H9 (cell line): ENCODE data around the gene AP3B2. TPM values are rescaled to one million over a fixed set of nuclear protein-coding genes. Genes with fewer than 3 reads are reported as not detected.

Experiments
- DNase-seq: peaks from one replicate; pipeline ENCODE4 v3.0.0-alpha.2; 2017
- H2AFZ ChIP-seq: one replicate; pipeline ENCODE4 v1.6.1; 2013; ENCODE audit warnings: mild to moderate bottlenecking, low read length, control low read depth, moderate library complexity
- H2AK5ac ChIP-seq: 2 replicates; pipeline ENCODE4 v1.6.1; 2013; ENCODE audit warnings: low read length, control low read depth, mixed read lengths; ENCODE audit not compliant: insufficient read length
- H2BK120ac ChIP-seq: one replicate; pipeline ENCODE4 v1.6.1; 2013; ENCODE audit warnings: low read depth, mild to moderate bottlenecking, low read length, control low read depth, inconsistent platforms; ENCODE audit not compliant: poor library complexity, severe bottlenecking
- H2BK12ac ChIP-seq: 2 replicates; pipeline ENCODE4 v1.6.1; 2013; ENCODE audit warnings: low read length, control low read depth, mixed read lengths, low read depth; ENCODE audit not compliant: insufficient read length
- H2BK15ac ChIP-seq: 2 replicates; pipeline ENCODE4 v1.6.1; 2013; ENCODE audit warnings: low read depth, low read length, control low read depth
- H2BK20ac ChIP-seq: one replicate; pipeline ENCODE4 v1.6.1; 2013; ENCODE audit warnings: low read depth, mild to moderate bottlenecking, low read length, control low read depth, inconsistent platforms; ENCODE audit not compliant: poor library complexity, severe bottlenecking
- H2BK5ac ChIP-seq: 2 replicates; pipeline ENCODE4 v1.6.1; 2013; ENCODE audit warnings: low read length, control low read depth, mixed read lengths; ENCODE audit not compliant: insufficient read length
- H3K14ac ChIP-seq: 2 replicates; pipeline ENCODE4 v1.6.1; 2013; ENCODE audit warnings: low read length, control low read depth; ENCODE audit not compliant: insufficient read depth
- H3K18ac ChIP-seq: 2 replicates; pipeline ENCODE4 v1.6.1; 2013; ENCODE audit warnings: low read depth, mild to moderate bottlenecking, mixed read lengths, low read length, control low read depth; ENCODE audit not compliant: insufficient read length
- H3K23ac ChIP-seq: 2 replicates; pipeline ENCODE4 v1.6.1; 2013; ENCODE audit warnings: low read length, control low read depth, mixed read lengths, low read depth; ENCODE audit not compliant: insufficient read length
- H3K23me2 ChIP-seq: 2 replicates; pipeline ENCODE4 v1.6.1; 2013; ENCODE audit warnings: low read depth, mild to moderate bottlenecking, mixed read lengths, low read length, control low read depth; ENCODE audit not compliant: insufficient read length, poor library complexity, severe bottlenecking
- H3K27ac ChIP-seq: 2 replicates; pipeline ENCODE4 v1.5.1; 2013; ENCODE audit warnings: low read length, control low read depth, mixed read lengths, low read depth; ENCODE audit not compliant: insufficient read length
- H3K27me3 ChIP-seq: 2 replicates; pipeline ENCODE4 v1.6.1; 2013; ENCODE audit warnings: low read length, control low read depth, inconsistent platforms; ENCODE audit not compliant: insufficient read depth
- H3K4ac ChIP-seq: 2 replicates; pipeline ENCODE4 v1.6.1; 2013; ENCODE audit warnings: low read depth, mild to moderate bottlenecking, control low read depth, inconsistent platforms, low read length, moderate library complexity
- H3K4me1 ChIP-seq: 2 replicates; pipeline ENCODE4 v1.6.1; 2013; ENCODE audit warnings: low read length, control low read depth, inconsistent platforms; ENCODE audit not compliant: insufficient read depth
- H3K4me2 ChIP-seq: 2 replicates; pipeline ENCODE4 v1.6.1; 2013; ENCODE audit warnings: low read length, control low read depth, mixed read lengths; ENCODE audit not compliant: insufficient read length, insufficient read depth
- H3K56ac ChIP-seq: 2 replicates; pipeline ENCODE4 v1.6.1; 2013; ENCODE audit warnings: low read depth, mild to moderate bottlenecking, mixed read lengths, low read length, control low read depth; ENCODE audit not compliant: insufficient read length
- H3K79me1 ChIP-seq: 2 replicates; pipeline ENCODE4 v1.6.1; 2013; ENCODE audit warnings: low read depth, mild to moderate bottlenecking, moderate library complexity, low read length, control low read depth, inconsistent platforms; ENCODE audit not compliant: insufficient read depth, poor library complexity, severe bottlenecking
- H3K79me2 ChIP-seq: 2 replicates; pipeline ENCODE4 v1.6.1; 2013; ENCODE audit warnings: low read length, control low read depth, inconsistent platforms; ENCODE audit not compliant: insufficient read depth
- H3K9ac ChIP-seq: 2 replicates; pipeline ENCODE4 v1.6.1; 2013; ENCODE audit warnings: low read length, control low read depth, mixed read lengths; ENCODE audit not compliant: insufficient read length; ENCODE audit errors: extremely low read depth
- H3K9me3 ChIP-seq: one replicate; pipeline ENCODE4 v1.6.1; 2013; ENCODE audit warnings: low read depth, low read length, inconsistent platforms; ENCODE audit not compliant: control insufficient read depth
- H3T11ph ChIP-seq: one replicate; pipeline ENCODE4 v1.6.1; 2013; ENCODE audit warnings: mild to moderate bottlenecking, low read length, control low read depth, inconsistent platforms
- H4K20me1 ChIP-seq: one replicate; pipeline ENCODE4 v1.6.1; 2013; ENCODE audit not compliant: control insufficient read depth, insufficient read length, insufficient read depth
- H4K5ac ChIP-seq: 2 replicates; pipeline ENCODE4 v1.6.1; 2013; ENCODE audit warnings: low read depth, mild to moderate bottlenecking, mixed read lengths, low read length, control low read depth; ENCODE audit not compliant: insufficient read length
- H4K8ac ChIP-seq: replicated peaks from 2 replicates; pipeline ENCODE4 v1.6.1; 2013; ENCODE audit warnings: low read length, control low read depth, mixed read lengths, low read depth; ENCODE audit not compliant: insufficient read length
- H4K91ac ChIP-seq: 2 replicates; pipeline ENCODE4 v1.6.1; 2013; ENCODE audit warnings: low read depth, mild to moderate bottlenecking, moderate library complexity, mixed read lengths, low read length, control low read depth; ENCODE audit not compliant: insufficient read length
- H3K27ac Mint-ChIP-seq, 3 experiments: 2 replicates in 2 of 3; 3 replicates in 1 of 3; pipeline ENCODE4 v1.8.0; 2020 to 2021; ENCODE audit warnings: mixed read lengths in 3 of 3, mild to moderate bottlenecking in 1 of 3, moderate library complexity in 1 of 3
- H3K27me3 Mint-ChIP-seq: 2 replicates; pipeline ENCODE4 v1.8.0; 2021; ENCODE audit warnings: low read depth, mild to moderate bottlenecking, moderate library complexity, mixed read lengths
- H3K36me3 Mint-ChIP-seq, 3 experiments: 2 replicates in 2 of 3; 3 replicates in 1 of 3; pipeline ENCODE4 v1.8.0; 2020 to 2021; ENCODE audit warnings: low read depth in 3 of 3, mixed read lengths in 3 of 3; ENCODE audit not compliant: insufficient read depth in 1 of 3
- H3K4me1 Mint-ChIP-seq, 2 experiments: 2 replicates each; pipeline ENCODE4 v1.8.0; 2020; ENCODE audit warnings: mixed read lengths in 2 of 2
- H3K4me3 Mint-ChIP-seq, 2 experiments: 2 replicates in 1 of 2; 3 replicates in 1 of 2; pipeline ENCODE4 v1.8.0; 2020 to 2021; ENCODE audit warnings: mild to moderate bottlenecking in 2 of 2, mixed read lengths in 2 of 2, moderate library complexity in 1 of 2
- H3K9me3 Mint-ChIP-seq, 2 experiments: 2 replicates in 1 of 2; 3 replicates in 1 of 2; pipeline ENCODE4 v1.8.0; 2020; ENCODE audit warnings: mild to moderate bottlenecking in 2 of 2, mixed read lengths in 2 of 2, moderate library complexity in 1 of 2
- CTCF ChIP-seq: fragments of 200-600 bp; sonication (generic); conservative IDR thresholded peaks from 3 replicates; pipeline ENCODE4 v1.8.0; 2021; ENCODE audit warnings: antibody characterized with exemption, mild to moderate bottlenecking
- total RNA-seq: library from RNA; stranded (reverse); gene quantifications from 2 replicates; pipeline ENCODE4 v1.2.1, GENCODE V29; 2021

The AP3B2 gene
- total RNA-seq, 1 experiment from 2014 or later, result 10.6 TPM

- H3K4me1 ChIP-seq, result no peaks in the 10 kb centered on the region
- no peaks in the 10 kb centered on the region for H3K9me3 ChIP-seq
- no peak overlapping the region for H2BK120ac ChIP-seq
- H3K27me3 Mint-ChIP-seq, result peaks cover 83% of the 10 kb centered on the region
- H2AK5ac ChIP-seq, result no peak overlapping the region
- H2BK12ac ChIP-seq, result no peak overlapping the region
- H3K27me3 ChIP-seq, result peaks cover 23% of the 10 kb centered on the region; the same call in 1 of the 2 replicates
- no peak overlapping the region for H3K27ac Mint-ChIP-seq
- no peak overlapping the region for H3K23ac ChIP-seq
- no peak overlapping the region for H3K4ac ChIP-seq
- no peak overlapping the region for H3K4me2 ChIP-seq
- no peak for TF ChIP-seq CTCF
- H3K14ac ChIP-seq, result no peak overlapping the region
- H3T11ph ChIP-seq, result no peak overlapping the region
- peaks cover 12 to 14% of the 10 kb centered on the region in 2 experiments for H3K4me1 Mint-ChIP-seq
- no peak overlapping the region for H2BK15ac ChIP-seq
- peaks cover 0 to 2% (median 0%) of the 10 kb centered on the region in 3 experiments; a peak in 2 of 7 replicates for H3K36me3 Mint-ChIP-seq
- H3K9me3 Mint-ChIP-seq, result peaks cover 0 to 4% of the 10 kb centered on the region in 2 experiments; a peak in 2 of 5 replicates
- no peak overlapping the region for H4K8ac ChIP-seq
- H4K20me1 ChIP-seq, result no peaks in the 10 kb centered on the region
- H3K23me2 ChIP-seq, result peaks cover 2% of the 10 kb centered on the region
- no peak for DNase-seq
- H3K4me3 Mint-ChIP-seq, result no peak overlapping the region
- no peak overlapping the region for H3K18ac ChIP-seq
- no peak overlapping the region for H2AFZ ChIP-seq
- H3K9ac ChIP-seq, result no peak overlapping the region
- H2BK20ac ChIP-seq, result no peak overlapping the region
- no peak overlapping the region for H3K56ac ChIP-seq
- no peak overlapping the region for H4K5ac ChIP-seq
- no peaks in the 10 kb centered on the region for H3K79me2 ChIP-seq
- no peak overlapping the region for H4K91ac ChIP-seq
- H2BK5ac ChIP-seq, result no peak overlapping the region
- H3K27ac ChIP-seq, result no peak overlapping the region
- no peaks in the 10 kb centered on the region for H3K79me1 ChIP-seq
Measured at GRCh38 chr15:82650046-82650670, 59.5 kb downstream of the AP3B2 start.
